ENCODE results near the gene ELAC2.
A peak's percentile ranks its signal among the peaks of the same experiment; 100 is the strongest.

The ELAC2 gene

GRCh38 chr17:13038931-13039665, 21.3 kb upstream of the ELAC2 start:
- no peaks in the 10 kb centered on the region for H3K36me3 ChIP-seq (ENCODE audit: control insufficient read depth, insufficient read depth, low read length)
- H3K4me1 ChIP-seq = no peaks in the 10 kb centered on the region
- H3K9me3 ChIP-seq (ENCODE audit: control insufficient read depth, low read length) = no peaks in the 10 kb centered on the region
- no peak overlapping the region for H3K27ac ChIP-seq
- no peak overlapping the region for H3K4me3 ChIP-seq (ENCODE audit: low read depth, low read length)
- H3K27me3 ChIP-seq (ENCODE audit: control insufficient read depth, insufficient read depth, low read length) = no peaks in the 10 kb centered on the region
- no peak for TF ChIP-seq CTCF (IDR thresholded peaks at IDR 0.05)
- no peak overlapping the region for H3K9ac ChIP-seq
- H2AFZ ChIP-seq = no peak overlapping the region
- no peaks in the 10 kb centered on the region for H3K79me2 ChIP-seq
- no peak overlapping the region for H3K4me2 ChIP-seq (ENCODE audit: low read length)

GRCh38 chr17:13036751-13037150, 18.9 kb upstream of the ELAC2 start:
- Histone ChIP-seq H3K27ac (no peak overlapping the region), H3K27me3 (ENCODE audit: control insufficient read depth, insufficient read depth, low read length) (no peaks in the 10 kb centered on the region), H3K36me3 (ENCODE audit: control insufficient read depth, insufficient read depth, low read length) (no peaks in the 10 kb centered on the region), H3K4me2 (ENCODE audit: low read length) (no peak overlapping the region), H3K9me3 (ENCODE audit: control insufficient read depth, low read length) (no peaks in the 10 kb centered on the region), H3K79me2 (no peaks in the 10 kb centered on the region), H3K9ac (no peak overlapping the region), H3K4me3 (ENCODE audit: low read depth, low read length) (no peak overlapping the region), H3K4me1 (no peaks in the 10 kb centered on the region), H2AFZ (no peak overlapping the region)
- TF ChIP-seq CTCF (IDR thresholded peaks at IDR 0.05) = no peak

GRCh38 chr17:13035420-13035819, 17.6 kb upstream of the ELAC2 start:
- H3K4me2 ChIP-seq (ENCODE audit: low read length) = no peak overlapping the region
- no peak overlapping the region for H3K9ac ChIP-seq
- no peaks in the 10 kb centered on the region for H3K27me3 ChIP-seq (ENCODE audit: control insufficient read depth, insufficient read depth, low read length)
- no peak for TF ChIP-seq CTCF (IDR thresholded peaks at IDR 0.05)
- no peaks in the 10 kb centered on the region for H3K79me2 ChIP-seq
- H3K4me3 ChIP-seq (ENCODE audit: low read depth, low read length) = no peak overlapping the region
- no peak overlapping the region for H3K27ac ChIP-seq
- no peaks in the 10 kb centered on the region for H3K36me3 ChIP-seq (ENCODE audit: control insufficient read depth, insufficient read depth, low read length)
- no peaks in the 10 kb centered on the region for H3K4me1 ChIP-seq
- no peak overlapping the region for H2AFZ ChIP-seq
- no peaks in the 10 kb centered on the region for H3K9me3 ChIP-seq (ENCODE audit: control insufficient read depth, low read length)

GRCh38 chr17:13031718-13032350, 14.0 kb upstream of the ELAC2 start:
- H3K9me3 ChIP-seq (ENCODE audit: control insufficient read depth, low read length) = no peaks in the 10 kb centered on the region
- H3K4me3 ChIP-seq (ENCODE audit: low read depth, low read length) = no peak overlapping the region
- H3K36me3 ChIP-seq (ENCODE audit: control insufficient read depth, insufficient read depth, low read length) = no peaks in the 10 kb centered on the region
- no peaks in the 10 kb centered on the region for H3K79me2 ChIP-seq
- H3K4me1 ChIP-seq = no peaks in the 10 kb centered on the region
- no peak overlapping the region for H3K4me2 ChIP-seq (ENCODE audit: low read length)
- H3K27me3 ChIP-seq (ENCODE audit: control insufficient read depth, insufficient read depth, low read length) = no peaks in the 10 kb centered on the region
- H3K9ac ChIP-seq = no peak overlapping the region
- peak overlapping the region; percentile 63 for H2AFZ ChIP-seq
- H3K27ac ChIP-seq = no peak overlapping the region
- peak; percentile 63 for TF ChIP-seq CTCF (IDR thresholded peaks at IDR 0.05)
